HG03045 (cell line): ENCODE measurements around the gene RAPGEF4.
"Not testable (repeated sequence)": the region's sequence is repeated elsewhere in the genome, so short reads cannot be mapped to it uniquely, and the experiment has no call there.

ENCODE experiments used
- ATAC-seq: cut with Tn5 transposase; IDR thresholded peaks from one replicate; pipeline ENCODE4 v1.9.1; 2021; ENCODE audit warnings: mild to moderate bottlenecking, moderate library complexity; ENCODE audit not compliant: unreplicated experiment

The RAPGEF4 gene

GRCh38 chr2:172725746-172726145 lies 9.9 kb upstream of the RAPGEF4 start:
- no peak for ATAC-seq

- no peak for ATAC-seq
Observed at GRCh38 chr2:172726172-172726735, 9.4 kb upstream of the RAPGEF4 start.

- no peak for ATAC-seq
Observed at GRCh38 chr2:172730411-172730810, 5.2 kb upstream of the RAPGEF4 start.

- ATAC-seq, result no peak
Observed at GRCh38 chr2:172734711-172735581, 699 bp upstream of the RAPGEF4 start.

- ATAC-seq, result no peak
Observed at GRCh38 chr2:172736424-172737174, 954 bp downstream of the RAPGEF4 start.

- no peak for ATAC-seq
Observed at GRCh38 chr2:172739661-172740266, 4.1 kb downstream of the RAPGEF4 start.

GRCh38 chr2:172740856-172741255 lies 5.2 kb downstream of the RAPGEF4 start:
- no peak for ATAC-seq

- ATAC-seq, result no peak
Observed at GRCh38 chr2:172742931-172743540, 7.4 kb downstream of the RAPGEF4 start.

GRCh38 chr2:172743898-172744297 lies 8.3 kb downstream of the RAPGEF4 start:
- no peak for ATAC-seq

GRCh38 chr2:172745636-172746035 lies 10.0 kb downstream of the RAPGEF4 start:
- ATAC-seq, result no peak

GRCh38 chr2:172748543-172748942 lies 12.9 kb downstream of the RAPGEF4 start:
- not testable (repeated sequence) for ATAC-seq

- no peak for ATAC-seq
Observed at GRCh38 chr2:172749388-172749787, 13.7 kb downstream of the RAPGEF4 start.

- ATAC-seq, result no peak
Observed at GRCh38 chr2:172751564-172751963, 15.9 kb downstream of the RAPGEF4 start.

GRCh38 chr2:172753610-172754009 lies 18.0 kb downstream of the RAPGEF4 start:
- ATAC-seq, result no peak

GRCh38 chr2:172759441-172759840 lies 23.8 kb downstream of the RAPGEF4 start:
- ATAC-seq, result no peak

- ATAC-seq, result no peak
Observed at GRCh38 chr2:172761306-172761705, 25.7 kb downstream of the RAPGEF4 start.

GRCh38 chr2:172762574-172762973 lies 26.9 kb downstream of the RAPGEF4 start:
- ATAC-seq, result no peak

- no peak for ATAC-seq
Observed at GRCh38 chr2:172763079-172763478, 27.4 kb downstream of the RAPGEF4 start.

- ATAC-seq, result no peak
Observed at GRCh38 chr2:172765662-172766061, 30.0 kb downstream of the RAPGEF4 start.

GRCh38 chr2:172768401-172768800 lies 32.8 kb downstream of the RAPGEF4 start:
- no peak for ATAC-seq

GRCh38 chr2:172769879-172770278 lies 34.2 kb downstream of the RAPGEF4 start:
- ATAC-seq, result no peak
